Measurements from ENCODE around the gene RHBDL1.

GRCh38 chr16:628321-629061 is 47.0 kb upstream of the RHBDL1 start:
- TF ChIP-seq EZH2phosphoT487 (IDR thresholded peaks at IDR 0.05; ENCODE audit: borderline replicate concordance, low read length) (no peak), CTCF (IDR thresholded peaks at IDR 0.05; ENCODE audit: low read depth, low read length, poor library complexity, severe bottlenecking) (no peak)
